ENCODE results near the gene MAGI1.

DNA sequence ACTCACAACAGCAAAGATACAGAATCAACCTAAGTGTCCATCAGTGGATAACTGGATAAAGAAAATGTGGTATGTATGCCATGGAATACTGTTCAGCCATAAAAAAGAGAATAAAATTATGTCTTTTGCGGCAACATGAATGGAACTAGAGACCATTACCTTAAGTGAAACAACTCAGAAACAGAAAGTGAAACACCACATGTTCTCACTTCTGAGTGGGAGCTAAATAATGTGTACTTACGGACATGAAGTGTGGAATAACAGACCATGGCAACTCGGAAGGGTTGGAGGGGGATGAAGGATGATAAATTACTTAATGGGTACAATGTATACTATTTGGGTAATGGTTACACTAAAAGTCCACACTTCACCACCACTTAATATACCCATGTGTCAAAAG, 600.6 kb downstream of the MAGI1 start:
- TF ChIP-seq SP1 (IDR thresholded peaks at IDR 0.05) (no peak), FOXM1 (IDR thresholded peaks at IDR 0.05; ENCODE audit: borderline replicate concordance) (no peak), HDGF (IDR thresholded peaks at IDR 0.05; ENCODE audit: borderline replicate concordance) (no peak), ELF4 (IDR thresholded peaks at IDR 0.05) (no peak), CTBP1 (IDR thresholded peaks at IDR 0.05; ENCODE audit: borderline replicate concordance) (no peak), NFRKB (IDR thresholded peaks at IDR 0.05) (no peak), BHLHE40 (IDR thresholded peaks at IDR 0.05; ENCODE audit: borderline replicate concordance) (no peak), LEF1 (IDR thresholded peaks at IDR 0.05; ENCODE audit: borderline replicate concordance) (no peak), ZNF384 (IDR thresholded peaks at IDR 0.05) (no peak), TARDBP (IDR thresholded peaks at IDR 0.05) (no peak), FOXA1 (IDR thresholded peaks at IDR 0.05) (no peak), SUZ12 (IDR thresholded peaks at IDR 0.05) (no peak), FOXK2 (IDR thresholded peaks at IDR 0.05) (no peak)

Data from HEK293T (cell line).